Muscle layer of duodenum (tissue), 2 donors: ENCODE results near the gene GGA1.

Experiments
- H3K27ac ChIP-seq: one replicate; pipeline ENCODE4 v1.7.0; 2013; ENCODE audit warnings: mild to moderate bottlenecking, low read length
- H3K27me3 ChIP-seq: one replicate; pipeline ENCODE4 v1.7.0; 2013; ENCODE audit warnings: low read depth, mild to moderate bottlenecking, control low read depth, low read length
- H3K36me3 ChIP-seq, 2 donors: one replicate each; pipeline ENCODE4 v1.7.0; 2013; ENCODE audit warnings: low read length in 2 of 2, control low read depth in 1 of 2, mild to moderate bottlenecking in 1 of 2; ENCODE audit not compliant: insufficient read depth in 2 of 2, control insufficient read depth in 1 of 2
- H3K4me1 ChIP-seq, 2 donors: one replicate each; pipeline ENCODE4 v1.7.0; 2013; ENCODE audit warnings: low read length in 2 of 2, mild to moderate bottlenecking in 2 of 2, control low read depth in 1 of 2, moderate library complexity in 1 of 2; ENCODE audit not compliant: insufficient read depth in 2 of 2, control insufficient read depth in 1 of 2
- H3K4me3 ChIP-seq, 2 donors: one replicate each; pipeline ENCODE4 v1.7.0; 2013; ENCODE audit warnings: low read length in 2 of 2, low read depth in 1 of 2, mild to moderate bottlenecking in 1 of 2
- H3K9me3 ChIP-seq, 2 donors: one replicate each; pipeline ENCODE4 v1.7.0; 2013; ENCODE audit warnings: low read length in 2 of 2, control low read depth in 1 of 2, mild to moderate bottlenecking in 1 of 2; ENCODE audit not compliant: control insufficient read depth in 1 of 2
- donor health status: healthy.

Gene GGA1

DNA sequence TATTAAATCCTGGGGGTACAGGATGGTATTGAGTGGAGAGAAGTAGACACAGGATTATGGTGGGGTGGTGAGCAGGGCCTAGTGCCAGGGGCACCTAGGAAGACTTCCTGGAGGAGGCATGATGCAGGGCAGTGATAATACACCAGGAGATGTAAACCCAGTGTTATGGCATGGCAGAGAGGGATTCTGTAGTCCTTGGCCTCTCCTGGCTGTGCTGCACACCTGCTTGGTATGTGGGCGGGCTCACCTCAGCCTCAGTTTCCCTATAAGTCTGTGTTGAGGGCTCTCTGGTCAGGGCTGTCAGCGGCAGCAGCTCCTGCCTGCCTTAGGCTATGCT, 52.0 kb downstream of the GGA1 start:
- no peaks in the 10 kb centered on the region for H3K9me3 ChIP-seq
- H3K4me1 ChIP-seq, result peaks cover 32 to 44% of the 10 kb centered on the region in 2 donors
- no peaks in the 10 kb centered on the region for H3K27me3 ChIP-seq
- peaks cover 1 to 2% of the 10 kb centered on the region in 2 donors for H3K36me3 ChIP-seq
- H3K27ac ChIP-seq, result peak overlapping the region; percentile 34
- H3K4me3 ChIP-seq, result peak overlapping the region; percentile 28 to 31

DNA sequence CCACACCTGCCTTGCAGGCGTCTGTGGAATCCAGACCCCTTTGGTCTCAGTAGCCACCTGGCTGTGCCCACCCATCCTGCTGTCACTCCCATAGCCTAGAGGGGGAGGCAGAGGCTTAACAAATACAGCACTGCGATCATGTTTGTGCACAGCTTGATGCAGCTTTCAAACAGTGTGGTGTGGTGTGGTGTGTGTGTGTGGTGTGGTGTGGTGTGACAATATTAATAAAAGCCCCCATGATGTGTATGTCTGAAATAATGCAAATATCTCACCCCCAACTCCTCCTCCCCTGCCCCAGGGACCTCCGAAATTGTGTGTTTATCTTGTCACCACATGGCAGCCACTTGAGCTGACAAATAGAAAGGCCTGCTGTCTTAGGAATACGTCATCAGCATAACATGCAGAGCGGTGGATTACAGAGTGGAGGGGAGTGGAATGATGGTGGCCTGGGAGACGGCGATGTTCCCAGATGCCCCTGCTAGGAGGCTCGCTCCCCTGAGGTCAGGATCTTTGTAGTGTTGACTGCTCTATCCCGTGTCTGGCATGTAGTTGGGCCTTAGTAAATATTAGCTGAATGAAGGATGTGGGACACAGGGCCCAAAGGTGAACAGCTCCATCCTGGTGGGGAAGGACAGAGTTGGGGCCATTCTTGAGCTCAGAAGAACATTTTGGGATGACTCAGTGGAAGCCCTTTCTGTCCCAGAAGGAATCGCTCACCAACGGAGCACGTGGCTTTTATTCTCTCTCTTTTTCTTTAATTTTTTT, 52.7 kb downstream of the GGA1 start:
- H3K4me3 ChIP-seq, result peak overlapping the region; percentile 28 to 31
- H3K27me3 ChIP-seq, result no peaks in the 10 kb centered on the region
- H3K9me3 ChIP-seq, result no peaks in the 10 kb centered on the region
- peaks cover 32 to 44% of the 10 kb centered on the region in 2 donors for H3K4me1 ChIP-seq
- peaks cover 8% of the 10 kb centered on the region in 2 donors for H3K36me3 ChIP-seq
- H3K27ac ChIP-seq, result peak overlapping the region; percentile 78

DNA sequence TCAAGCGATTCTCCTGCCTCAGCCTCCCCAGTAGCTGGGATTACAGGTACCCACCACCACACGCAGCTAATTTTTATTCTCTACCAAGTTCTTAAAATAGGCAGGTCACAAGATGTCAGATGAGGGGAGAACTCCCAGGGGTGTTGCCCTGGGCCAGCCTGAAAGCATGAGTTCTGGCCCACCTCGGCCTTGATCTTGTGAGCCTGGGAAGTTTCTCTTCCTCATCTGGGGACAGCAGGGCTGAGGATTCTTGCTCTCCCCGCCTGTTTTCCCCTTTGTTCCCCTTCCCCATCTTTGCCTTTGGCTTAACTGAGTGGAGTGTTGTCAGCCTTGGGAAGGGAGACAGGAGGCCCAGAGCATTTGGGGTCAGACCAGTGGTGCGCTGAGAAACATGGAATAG, 53.4 kb downstream of the GGA1 start:
- Histone ChIP-seq H3K27me3 (no peaks in the 10 kb centered on the region), H3K9me3 (no peaks in the 10 kb centered on the region), H3K27ac (peak overlapping the region; percentile 76), H3K36me3 (peaks cover 10 to 13% of the 10 kb centered on the region in 2 donors), H3K4me3 (no peak overlapping the region), H3K4me1 (peaks cover 32 to 44% of the 10 kb centered on the region in 2 donors)

DNA sequence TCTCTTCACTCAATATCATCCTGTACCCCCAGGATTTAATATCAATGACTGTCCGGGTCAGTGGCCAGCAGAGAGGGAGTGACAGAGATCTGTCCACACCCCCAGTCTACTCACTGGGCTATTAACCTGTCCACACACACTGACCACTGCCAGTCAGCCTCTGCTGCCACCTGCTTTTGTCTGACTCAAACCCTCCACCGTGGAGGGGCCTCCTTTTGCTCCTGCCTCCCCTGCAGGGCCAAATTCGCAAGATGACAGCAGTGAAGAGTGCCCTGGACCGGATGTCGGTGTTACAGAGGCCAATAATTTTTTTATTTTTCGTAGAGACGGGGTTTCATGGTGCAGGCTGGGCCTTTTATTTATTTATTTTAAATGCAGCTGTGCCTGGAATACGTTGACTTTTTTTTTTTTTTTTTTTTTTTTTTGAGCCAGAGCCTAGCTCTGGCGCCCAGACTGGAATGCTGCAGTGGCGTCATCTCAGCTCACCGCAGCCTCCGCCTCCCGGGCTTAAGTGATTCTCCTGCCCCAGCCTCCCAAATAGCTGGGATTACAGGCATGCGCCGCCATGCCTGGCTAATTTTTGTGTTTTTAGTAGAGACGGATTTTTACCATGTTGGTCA, 55.0 kb downstream of the GGA1 start:
- Histone ChIP-seq H3K27me3 (no peaks in the 10 kb centered on the region), H3K27ac (no peak overlapping the region), H3K9me3 (no peaks in the 10 kb centered on the region), H3K4me1 (peaks cover 26 to 38% of the 10 kb centered on the region in 2 donors), H3K36me3 (peaks cover 10 to 13% of the 10 kb centered on the region in 2 donors), H3K4me3 (no peak overlapping the region)

DNA sequence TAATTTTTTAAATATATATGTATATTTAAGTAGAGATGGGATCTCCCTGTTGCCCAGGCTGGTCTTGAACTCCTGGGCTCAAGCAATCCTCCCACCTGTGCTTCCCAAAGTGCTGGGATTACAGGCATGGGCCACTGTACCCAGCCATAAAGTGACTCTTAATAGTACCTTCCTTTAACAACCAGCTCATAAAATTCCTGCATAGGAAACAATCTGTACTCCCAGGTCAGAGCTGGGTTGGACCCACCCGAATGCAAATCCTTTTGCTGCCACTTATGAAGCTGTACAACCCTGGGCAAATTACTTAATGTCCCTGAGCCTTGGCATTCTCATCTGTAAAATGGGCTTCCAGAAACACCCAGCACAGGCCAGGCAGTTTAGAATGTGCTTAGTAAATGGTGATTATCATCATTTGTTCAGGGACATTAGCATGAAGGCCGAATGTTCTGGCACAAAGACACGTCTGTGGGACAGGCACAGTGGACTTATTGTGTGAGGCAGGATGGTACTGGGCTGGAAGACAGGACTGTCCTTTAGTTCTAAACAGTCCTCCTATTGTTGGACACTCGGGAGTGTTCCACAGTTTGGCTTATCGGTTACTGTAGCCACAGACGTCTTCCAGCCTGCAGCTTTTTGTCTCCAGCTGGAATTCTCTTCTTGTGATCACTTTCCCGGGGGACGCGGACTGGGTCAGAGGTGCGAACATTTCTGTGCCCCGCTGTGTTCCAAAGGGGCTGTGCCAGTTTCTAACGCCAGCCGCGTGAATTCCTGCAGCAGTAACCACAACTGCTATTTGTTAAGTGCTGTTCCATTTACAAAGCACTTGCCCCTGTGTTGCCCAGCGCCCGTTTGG, 55.8 kb downstream of the GGA1 start:
- Histone ChIP-seq H3K27ac (no peak overlapping the region), H3K9me3 (no peaks in the 10 kb centered on the region), H3K27me3 (no peaks in the 10 kb centered on the region), H3K4me1 (peaks cover 26 to 34% of the 10 kb centered on the region in 2 donors), H3K36me3 (peaks cover 10 to 13% of the 10 kb centered on the region in 2 donors), H3K4me3 (no peak overlapping the region)

DNA sequence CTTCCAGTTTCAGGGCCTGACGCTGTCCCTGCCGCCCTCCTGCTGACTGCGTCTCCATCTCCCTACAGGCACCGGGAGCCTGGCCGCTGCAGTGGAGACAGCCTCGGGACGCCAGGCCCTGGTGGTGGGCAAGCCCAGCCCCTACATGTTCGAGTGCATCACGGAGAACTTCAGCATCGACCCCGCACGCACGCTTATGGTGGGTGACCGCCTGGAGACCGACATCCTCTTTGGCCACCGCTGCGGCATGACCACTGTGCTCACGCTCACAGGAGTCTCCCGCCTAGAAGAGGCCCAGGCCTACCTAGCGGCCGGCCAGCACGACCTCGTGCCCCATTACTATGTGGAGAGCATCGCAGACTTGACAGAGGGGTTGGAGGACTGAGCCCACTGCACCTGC, 56.9 kb downstream of the GGA1 start:
- Histone ChIP-seq H3K36me3 (peaks cover 10 to 13% of the 10 kb centered on the region in 2 donors), H3K4me3 (no peak overlapping the region), H3K4me1 (peaks cover 16 to 24% of the 10 kb centered on the region in 2 donors), H3K27ac (no peak overlapping the region), H3K27me3 (no peaks in the 10 kb centered on the region), H3K9me3 (no peaks in the 10 kb centered on the region)

DNA sequence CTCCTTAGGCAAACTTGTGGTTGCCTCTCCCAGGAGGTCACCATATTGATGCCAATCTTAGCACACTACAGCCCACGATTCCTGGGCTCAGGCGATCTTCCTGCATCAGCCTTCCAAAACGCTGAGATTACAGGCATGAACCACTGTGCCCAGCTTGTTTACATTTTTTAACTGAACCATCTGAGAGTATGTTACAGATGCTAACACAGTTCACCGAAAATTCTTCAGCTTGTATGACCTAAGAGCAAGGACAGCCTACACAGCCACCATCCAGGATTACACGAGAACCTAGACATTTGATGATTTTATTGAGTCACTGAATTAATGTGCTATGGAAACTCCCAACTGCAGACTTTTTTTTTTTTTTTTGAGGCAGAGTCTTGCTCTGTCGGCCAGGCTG, 61.0 kb downstream of the GGA1 start:
- no peaks in the 10 kb centered on the region for H3K27me3 ChIP-seq
- no peak overlapping the region for H3K27ac ChIP-seq
- no peaks in the 10 kb centered on the region for H3K9me3 ChIP-seq
- peaks cover 10 to 13% of the 10 kb centered on the region in 2 donors for H3K36me3 ChIP-seq
- peaks cover 0 to 17% of the 10 kb centered on the region in 2 donors for H3K4me1 ChIP-seq
- no peak overlapping the region for H3K4me3 ChIP-seq

DNA sequence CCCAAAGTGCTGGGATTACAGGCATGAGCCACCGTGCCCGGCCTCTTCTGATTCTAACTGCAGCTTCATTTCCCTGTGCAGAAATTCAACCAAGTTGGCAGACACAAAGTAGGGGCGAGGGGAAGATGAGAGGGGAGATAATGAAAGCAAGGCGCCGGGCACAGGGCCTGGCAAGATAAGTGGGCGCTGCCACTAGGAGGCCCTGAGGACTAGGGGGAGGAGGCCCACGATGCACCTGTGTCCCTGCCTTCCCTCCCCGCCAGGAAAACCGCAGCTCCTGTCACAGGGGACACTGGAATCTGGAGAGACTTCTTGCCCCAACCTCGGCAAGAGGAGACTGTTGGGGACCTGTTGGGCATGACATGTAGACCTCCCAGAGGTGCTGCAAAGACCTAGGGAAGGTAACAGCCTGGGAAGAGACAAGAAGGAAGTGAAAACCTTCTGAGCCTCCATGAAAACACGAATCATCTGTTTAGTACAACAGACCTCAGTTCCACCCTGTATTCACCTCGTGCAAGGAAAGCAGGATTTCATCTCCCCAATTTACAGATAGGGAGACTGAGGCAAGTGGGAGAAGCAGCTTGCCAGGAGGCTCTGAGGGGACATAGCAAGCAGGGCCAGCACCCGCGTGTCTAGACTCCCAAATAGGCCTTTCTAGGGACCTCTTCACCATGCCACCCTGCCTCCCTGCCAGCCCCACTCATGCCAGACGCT, 63.7 kb downstream of the GGA1 start:
- Histone ChIP-seq H3K36me3 (peaks cover 0 to 5% of the 10 kb centered on the region in 2 donors), H3K4me1 (peaks cover 0 to 18% of the 10 kb centered on the region in 2 donors), H3K4me3 (no peak overlapping the region), H3K27ac (no peak overlapping the region), H3K9me3 (no peaks in the 10 kb centered on the region), H3K27me3 (no peaks in the 10 kb centered on the region)

DNA sequence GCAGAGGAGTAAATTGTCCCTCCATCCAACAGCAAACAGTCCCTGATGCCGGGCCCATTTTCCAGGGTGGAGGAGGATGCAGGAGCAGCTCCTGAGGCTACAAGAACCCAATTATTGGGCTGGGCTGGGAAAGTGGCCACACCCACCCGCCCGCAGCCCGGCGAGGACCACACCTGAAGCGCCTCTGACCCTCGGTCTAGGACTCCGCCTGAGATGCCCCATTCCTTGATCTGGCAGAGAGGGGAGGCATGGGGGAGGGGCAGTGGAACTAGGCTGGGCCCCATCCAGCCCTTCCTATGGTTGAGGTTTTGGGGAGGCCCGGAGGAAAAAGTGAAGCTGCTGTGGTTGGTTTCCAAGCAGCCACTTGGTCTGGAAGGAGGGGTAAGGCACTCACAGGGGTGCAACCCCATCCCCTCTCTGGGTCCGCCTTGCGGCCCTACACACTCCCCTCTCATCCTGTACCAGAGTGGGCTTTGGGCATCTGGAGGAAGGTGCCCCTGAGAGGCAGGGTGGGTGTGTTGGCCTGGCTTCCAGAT, 64.4 kb downstream of the GGA1 start:
- Histone ChIP-seq H3K27me3 (no peaks in the 10 kb centered on the region), H3K36me3 (peaks cover 0 to 5% of the 10 kb centered on the region in 2 donors), H3K4me1 (peaks cover under 1 to 21% of the 10 kb centered on the region in 2 donors), H3K27ac (no peak overlapping the region), H3K4me3 (no peak overlapping the region), H3K9me3 (no peaks in the 10 kb centered on the region)

DNA sequence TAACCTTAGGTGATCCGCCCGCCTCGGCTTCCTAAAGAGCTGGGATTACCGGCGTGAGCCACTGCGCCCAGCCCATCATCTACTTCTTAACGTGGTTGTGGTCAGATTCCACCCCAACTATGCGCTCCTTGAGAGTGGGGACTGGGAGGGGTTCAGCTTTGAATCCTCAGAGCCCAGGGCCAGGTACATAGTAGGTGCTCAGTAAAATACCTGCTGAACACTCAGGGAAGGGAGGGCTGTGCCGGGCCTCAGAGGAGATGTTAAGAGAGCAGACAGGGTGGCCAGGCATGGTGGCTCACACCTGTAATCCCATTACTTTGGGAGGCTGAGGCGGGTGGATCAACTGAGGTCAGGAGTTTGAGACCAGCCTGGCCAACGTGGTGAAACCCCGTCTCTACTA, 65.6 kb downstream of the GGA1 start:
- H3K27me3 ChIP-seq, result no peaks in the 10 kb centered on the region
- no peak overlapping the region for H3K4me3 ChIP-seq
- H3K4me1 ChIP-seq, result peaks cover 4 to 29% of the 10 kb centered on the region in 2 donors
- no peaks in the 10 kb centered on the region for H3K9me3 ChIP-seq
- H3K27ac ChIP-seq, result no peak overlapping the region
- H3K36me3 ChIP-seq, result peaks cover 0 to 5% of the 10 kb centered on the region in 2 donors
